HEK293 (cell line): ENCODE measurements around the gene FOXN3.

Experiments
- ELK4 ChIP-seq: IDR thresholded peaks from 2 replicates; pipeline ENCODE4 v1.6.1; 2011; ENCODE audit warnings: mild to moderate bottlenecking, low read depth, low read length, borderline replicate concordance
- FEZF1 ChIP-seq: fragments of 450-650 bp; formaldehyde crosslinking; IDR thresholded peaks from 2 replicates; pipeline ENCODE4 v1.5.1; 2016; ENCODE audit warnings: missing biosample characterization, missing genetic modification characterization
- HOXA7 ChIP-seq: sonication (generic); formaldehyde crosslinking; IDR thresholded peaks from 2 replicates; pipeline ENCODE4 v1.8.1; 2022; ENCODE audit warnings: missing genetic modification reagents, borderline replicate concordance
- KLF7 ChIP-seq: fragments of 450-650 bp; formaldehyde crosslinking; IDR thresholded peaks from 2 replicates; pipeline ENCODE4 v1.5.1; 2016; ENCODE audit warnings: missing biosample characterization, missing genetic modification characterization, borderline replicate concordance
- PRDM2 ChIP-seq: fragments of 450-650 bp; formaldehyde crosslinking; IDR thresholded peaks from 2 replicates; pipeline ENCODE4 v1.5.1; 2016; ENCODE audit warnings: missing biosample characterization, missing genetic modification characterization, borderline replicate concordance
- SCRT2 ChIP-seq: fragments of 450-650 bp; formaldehyde crosslinking; IDR thresholded peaks from 2 replicates; pipeline ENCODE4 v1.5.1; 2016; ENCODE audit warnings: missing biosample characterization, missing genetic modification characterization
- SETDB1 ChIP-seq: IDR thresholded peaks from one replicate; pipeline ENCODE4 v1.6.1; 2017; ENCODE audit warnings: mild to moderate bottlenecking, low read length, moderate library complexity, mixed read lengths; ENCODE audit not compliant: insufficient read length
- WT1 ChIP-seq: fragments of 450-650 bp; formaldehyde crosslinking; IDR thresholded peaks from 2 replicates; pipeline ENCODE4 v1.5.1; 2016; ENCODE audit warnings: missing biosample characterization, missing genetic modification characterization
- ZBTB17 ChIP-seq: fragments of 450-650 bp; formaldehyde crosslinking; IDR thresholded peaks from 2 replicates; pipeline ENCODE4 v1.5.1; 2016; ENCODE audit warnings: missing biosample characterization, missing genetic modification characterization
- ZBTB49 ChIP-seq: fragments of 450-650 bp; formaldehyde crosslinking; IDR thresholded peaks from 2 replicates; pipeline ENCODE4 v1.5.1; 2016; ENCODE audit warnings: missing biosample characterization, missing genetic modification characterization, low read depth
- ZNF138 ChIP-seq: fragments of 450-650 bp; formaldehyde crosslinking; IDR thresholded peaks from 2 replicates; pipeline ENCODE4 v1.5.1; 2016; ENCODE audit warnings: missing biosample characterization, missing genetic modification characterization, borderline replicate concordance
- ZNF16 ChIP-seq: fragments of 450-650 bp; formaldehyde crosslinking; IDR thresholded peaks from 2 replicates; pipeline ENCODE4 v1.5.1; 2016; ENCODE audit warnings: low read depth, missing biosample characterization, missing genetic modification characterization
- ZNF221 ChIP-seq: fragments of 450-650 bp; formaldehyde crosslinking; IDR thresholded peaks from 2 replicates; pipeline ENCODE4 v1.5.1; 2017; ENCODE audit warnings: missing biosample characterization, missing genetic modification characterization, borderline replicate concordance
- ZNF280D ChIP-seq: fragments of 450-650 bp; formaldehyde crosslinking; IDR thresholded peaks from 2 replicates; pipeline ENCODE4 v1.5.1; 2016; ENCODE audit warnings: missing biosample characterization, missing genetic modification characterization
- ZNF560 ChIP-seq: fragments of 450-650 bp; formaldehyde crosslinking; IDR thresholded peaks from 2 replicates; pipeline ENCODE4 v1.5.1; 2017; ENCODE audit warnings: missing biosample characterization, missing genetic modification characterization, borderline replicate concordance
- TF ChIP-seq, protein P1 (sequence below): fragments of 450-650 bp; formaldehyde crosslinking; conservative IDR thresholded peaks from 2 replicates; pipeline ENCODE4 v1.5.1; 2016; ENCODE audit warnings: low read depth, missing biosample characterization, missing genetic modification characterization
- TF ChIP-seq, protein P2 (sequence below): fragments of 450-650 bp; formaldehyde crosslinking; IDR thresholded peaks from 2 replicates; pipeline ENCODE4 v1.5.1; 2016; ENCODE audit warnings: missing biosample characterization, missing genetic modification characterization

The FOXN3 gene

GRCh38 chr14:89429199-89430181, 12.5 kb upstream of the FOXN3 start (continued):
- TF ChIP-seq PRDM2 (tag by site-specific recombination), result no peak
- no peak for TF ChIP-seq SETDB1
- TF ChIP-seq ELK4, result no peak
- TF ChIP-seq, protein P1, sequence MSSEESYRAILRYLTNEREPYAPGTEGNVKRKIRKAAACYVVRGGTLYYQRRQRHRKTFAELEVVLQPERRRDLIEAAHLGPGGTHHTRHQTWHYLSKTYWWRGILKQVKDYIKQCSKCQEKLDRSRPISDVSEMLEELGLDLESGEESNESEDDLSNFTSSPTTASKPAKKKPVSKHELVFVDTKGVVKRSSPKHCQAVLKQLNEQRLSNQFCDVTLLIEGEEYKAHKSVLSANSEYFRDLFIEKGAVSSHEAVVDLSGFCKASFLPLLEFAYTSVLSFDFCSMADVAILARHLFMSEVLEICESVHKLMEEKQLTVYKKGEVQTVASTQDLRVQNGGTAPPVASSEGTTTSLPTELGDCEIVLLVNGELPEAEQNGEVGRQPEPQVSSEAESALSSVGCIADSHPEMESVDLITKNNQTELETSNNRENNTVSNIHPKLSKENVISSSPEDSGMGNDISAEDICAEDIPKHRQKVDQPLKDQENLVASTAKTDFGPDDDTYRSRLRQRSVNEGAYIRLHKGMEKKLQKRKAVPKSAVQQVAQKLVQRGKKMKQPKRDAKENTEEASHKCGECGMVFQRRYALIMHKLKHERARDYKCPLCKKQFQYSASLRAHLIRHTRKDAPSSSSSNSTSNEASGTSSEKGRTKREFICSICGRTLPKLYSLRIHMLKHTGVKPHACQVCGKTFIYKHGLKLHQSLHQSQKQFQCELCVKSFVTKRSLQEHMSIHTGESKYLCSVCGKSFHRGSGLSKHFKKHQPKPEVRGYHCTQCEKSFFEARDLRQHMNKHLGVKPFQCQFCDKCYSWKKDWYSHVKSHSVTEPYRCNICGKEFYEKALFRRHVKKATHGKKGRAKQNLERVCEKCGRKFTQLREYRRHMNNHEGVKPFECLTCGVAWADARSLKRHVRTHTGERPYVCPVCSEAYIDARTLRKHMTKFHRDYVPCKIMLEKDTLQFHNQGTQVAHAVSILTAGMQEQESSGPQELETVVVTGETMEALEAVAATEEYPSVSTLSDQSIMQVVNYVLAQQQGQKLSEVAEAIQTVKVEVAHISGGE (tag by site-specific recombination), result no peak
- no peak for TF ChIP-seq ZNF221 (tag by site-specific recombination)
- TF ChIP-seq ZNF560 (tag by site-specific recombination), result no peak
- TF ChIP-seq ZBTB17, result 0 out of 2 replicates have a peak, but pooled peaks have one; percentile 15
- TF ChIP-seq HOXA7 (CRISPR knock-in tag), result no peak
- TF ChIP-seq WT1 (tag by site-specific recombination), result peak; percentile 62
- no peak for TF ChIP-seq KLF7 (tag by site-specific recombination)
- TF ChIP-seq SCRT2 (tag by site-specific recombination), result peak; percentile 74
- peak; percentile 87 for TF ChIP-seq FEZF1 (tag by site-specific recombination)
- no peak for TF ChIP-seq ZNF138 (tag by site-specific recombination)
- TF ChIP-seq, protein P2, sequence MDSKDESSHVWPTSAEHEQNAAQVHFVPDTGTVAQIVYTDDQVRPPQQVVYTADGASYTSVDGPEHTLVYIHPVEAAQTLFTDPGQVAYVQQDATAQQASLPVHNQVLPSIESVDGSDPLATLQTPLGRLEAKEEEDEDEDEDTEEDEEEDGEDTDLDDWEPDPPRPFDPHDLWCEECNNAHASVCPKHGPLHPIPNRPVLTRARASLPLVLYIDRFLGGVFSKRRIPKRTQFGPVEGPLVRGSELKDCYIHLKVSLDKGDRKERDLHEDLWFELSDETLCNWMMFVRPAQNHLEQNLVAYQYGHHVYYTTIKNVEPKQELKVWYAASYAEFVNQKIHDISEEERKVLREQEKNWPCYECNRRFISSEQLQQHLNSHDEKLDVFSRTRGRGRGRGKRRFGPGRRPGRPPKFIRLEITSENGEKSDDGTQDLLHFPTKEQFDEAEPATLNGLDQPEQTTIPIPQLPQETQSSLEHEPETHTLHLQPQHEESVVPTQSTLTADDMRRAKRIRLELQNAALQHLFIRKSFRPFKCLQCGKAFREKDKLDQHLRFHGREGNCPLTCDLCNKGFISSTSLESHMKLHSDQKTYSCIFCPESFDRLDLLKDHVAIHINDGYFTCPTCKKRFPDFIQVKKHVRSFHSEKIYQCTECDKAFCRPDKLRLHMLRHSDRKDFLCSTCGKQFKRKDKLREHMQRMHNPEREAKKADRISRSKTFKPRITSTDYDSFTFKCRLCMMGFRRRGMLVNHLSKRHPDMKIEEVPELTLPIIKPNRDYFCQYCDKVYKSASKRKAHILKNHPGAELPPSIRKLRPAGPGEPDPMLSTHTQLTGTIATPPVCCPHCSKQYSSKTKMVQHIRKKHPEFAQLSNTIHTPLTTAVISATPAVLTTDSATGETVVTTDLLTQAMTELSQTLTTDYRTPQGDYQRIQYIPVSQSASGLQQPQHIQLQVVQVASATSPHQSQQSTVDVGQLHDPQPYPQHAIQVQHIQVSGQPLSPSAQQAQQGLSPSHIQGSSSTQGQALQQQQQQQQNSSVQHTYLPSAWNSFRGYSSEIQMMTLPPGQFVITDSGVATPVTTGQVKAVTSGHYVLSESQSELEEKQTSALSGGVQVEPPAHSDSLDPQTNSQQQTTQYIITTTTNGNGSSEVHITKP (tag by site-specific recombination), result peak; percentile 69
- no peak for TF ChIP-seq ZBTB49 (tag by site-specific recombination)
- no peak for TF ChIP-seq ZNF280D (tag by site-specific recombination)
- TF ChIP-seq ZNF16 (tag by site-specific recombination), result no peak
